GM23338 (cell line): Measurements from ENCODE around the gene SORBS1. TPM values are rescaled to one million over a fixed set of nuclear protein-coding genes. Genes with fewer than 3 reads are reported as not detected.

Experiments
- ATAC-seq: fragments of 200-7000 bp; cut with Tn5 transposase; 3 replicates; pipeline ENCODE4 v1.9.1; 2020
- DNase-seq: peaks from one replicate; pipeline ENCODE4 v3.0.0-alpha.2; 2015; ENCODE audit warnings: low spot score
- H2AFZ ChIP-seq: fragments of 200-600 bp; sonication (generic); 2 replicates; pipeline ENCODE4 v1.8.0; 2016; ENCODE audit warnings: antibody characterized with exemption, mild to moderate bottlenecking, moderate library complexity
- H3F3A ChIP-seq: fragments of 200-600 bp; sonication (generic); replicated peaks from 2 replicates; pipeline ENCODE4 v1.8.0; 2017; ENCODE audit warnings: antibody characterized with exemption, mixed run types, low read depth
- H3K27ac ChIP-seq: fragments of 200-600 bp; sonication (generic); 2 replicates; pipeline ENCODE4 v1.6.1; 2016; ENCODE audit warnings: low read depth
- H3K27me3 ChIP-seq: fragments of 200-600 bp; sonication (generic); 2 replicates; pipeline ENCODE4 v1.8.0; 2016; ENCODE audit warnings: mild to moderate bottlenecking, mixed run types, moderate library complexity; ENCODE audit not compliant: insufficient read depth
- H3K36me3 ChIP-seq: fragments of 200-600 bp; sonication (generic); 2 replicates; pipeline ENCODE4 v1.8.0; 2016; ENCODE audit warnings: mild to moderate bottlenecking; ENCODE audit not compliant: insufficient read depth
- H3K4me1 ChIP-seq: fragments of 200-600 bp; sonication (generic); 2 replicates; pipeline ENCODE4 v1.8.0; 2016; ENCODE audit warnings: mild to moderate bottlenecking, moderate library complexity; ENCODE audit not compliant: insufficient read depth
- H3K4me2 ChIP-seq: fragments of 200-600 bp; sonication (generic); 2 replicates; pipeline ENCODE4 v1.7.1; 2017; ENCODE audit warnings: mixed run types
- H3K4me3 ChIP-seq: fragments of 200-600 bp; sonication (generic); 2 replicates; pipeline ENCODE4 v1.6.1; 2016; ENCODE audit warnings: mixed run types
- H3K79me2 ChIP-seq: fragments of 200-600 bp; sonication (generic); replicated peaks from 2 replicates; pipeline ENCODE4 v1.8.0; 2017; ENCODE audit warnings: mild to moderate bottlenecking; ENCODE audit not compliant: insufficient read depth
- H3K9me2 ChIP-seq: fragments of 200-600 bp; sonication (generic); 2 replicates; pipeline ENCODE4 v1.8.0; 2017; ENCODE audit not compliant: insufficient read depth
- H4K20me1 ChIP-seq: fragments of 200-600 bp; sonication (generic); replicated peaks from 2 replicates; pipeline ENCODE4 v1.8.0; 2017; ENCODE audit warnings: mild to moderate bottlenecking; ENCODE audit not compliant: insufficient read depth
- H3K27ac Mint-ChIP-seq: 2 replicates; pipeline ENCODE4 v1.8.0; 2020; ENCODE audit warnings: inconsistent platforms, mild to moderate bottlenecking, moderate library complexity, mixed read lengths
- H3K27me3 Mint-ChIP-seq: 3 replicates; pipeline ENCODE4 v1.8.0; 2022; ENCODE audit warnings: low read depth, mild to moderate bottlenecking, moderate library complexity, mixed read lengths, inconsistent platforms; ENCODE audit not compliant: insufficient read depth, poor library complexity
- H3K36me3 Mint-ChIP-seq: 3 replicates; pipeline ENCODE4 v1.8.0; 2021; ENCODE audit warnings: low read depth, mild to moderate bottlenecking, inconsistent platforms, moderate library complexity, mixed read lengths
- H3K4me1 Mint-ChIP-seq: 3 replicates; pipeline ENCODE4 v1.8.0; 2020; ENCODE audit warnings: mild to moderate bottlenecking, inconsistent platforms, mixed read lengths
- H3K4me3 Mint-ChIP-seq: 3 replicates; pipeline ENCODE4 v1.8.0; 2021; ENCODE audit warnings: moderate library complexity, mild to moderate bottlenecking, inconsistent platforms, mixed read lengths
- H3K9me3 Mint-ChIP-seq: 3 replicates; pipeline ENCODE4 v1.8.0; 2020; ENCODE audit warnings: moderate library complexity, mild to moderate bottlenecking, inconsistent platforms, mixed read lengths
- CTCF ChIP-seq, 2 experiments: fragments of 200-600 bp in 1 of 2; sonication (generic) in 1 of 2; conservative IDR thresholded peaks; 2 replicates each; pipeline versions ENCODE4 v1.5.1 to v1.6.1; 2016 to 2017; ENCODE audit warnings: antibody characterized with exemption in 2 of 2, low read depth in 2 of 2, mild to moderate bottlenecking in 2 of 2, moderate library complexity in 1 of 2
- ETS1 ChIP-seq: IDR thresholded peaks from 2 replicates; pipeline ENCODE4 v1.6.1; 2016; ENCODE audit warnings: antibody characterized with exemption
- EZH2 ChIP-seq: fragments of 200-600 bp; sonication (generic); IDR thresholded peaks from one replicate; pipeline ENCODE4 v1.8.0; 2017; ENCODE audit warnings: antibody characterized with exemption, mild to moderate bottlenecking, low read depth; ENCODE audit not compliant: unreplicated experiment
- EZH2phosphoT487 ChIP-seq: fragments of 200-600 bp; sonication (generic); IDR thresholded peaks from one replicate; pipeline ENCODE4 v1.8.1; 2018; ENCODE audit warnings: antibody characterized with exemption; ENCODE audit not compliant: unreplicated experiment
- JUNB ChIP-seq: IDR thresholded peaks from one replicate; pipeline ENCODE4 v1.6.1; 2016; ENCODE audit warnings: antibody characterized with exemption; ENCODE audit not compliant: unreplicated experiment
- NANOG ChIP-seq: IDR thresholded peaks from 2 replicates; pipeline ENCODE4 v1.6.1; 2016; ENCODE audit warnings: antibody characterized with exemption, borderline replicate concordance
- REST ChIP-seq: IDR thresholded peaks from one replicate; pipeline ENCODE4 v1.6.1; 2018; ENCODE audit warnings: antibody characterized with exemption; ENCODE audit not compliant: unreplicated experiment
- STAT1 ChIP-seq: IDR thresholded peaks from one replicate; pipeline ENCODE4 v1.6.1; 2016; ENCODE audit warnings: antibody characterized with exemption; ENCODE audit not compliant: unreplicated experiment
- ZNF114 ChIP-seq: fragments of 250-450 bp; sonication (Bioruptor Pico); IDR thresholded peaks from 2 replicates; pipeline ENCODE4 v1.5.0; 2020; ENCODE audit warnings: mild to moderate bottlenecking, moderate library complexity
- ZNF462 ChIP-seq: fragments of 250-450 bp; sonication (Bioruptor Pico); IDR thresholded peaks from 2 replicates; pipeline ENCODE4 v1.5.0; 2020; ENCODE audit warnings: mild to moderate bottlenecking, moderate library complexity
- polyA plus RNA-seq: library from polyadenylated mRNA; unstranded; fragments of >200 nt; fragmentation: Nextera tagmentation; extraction: Ambion mirVana; gene quantifications from 2 replicates; pipeline ENCODE4 v1.2.1, GENCODE V29; 2016
- total RNA-seq: library from RNA; depleted of rRNA; stranded (reverse); fragments of >200 nt; shearing (Covaris generic); gene quantifications from 2 replicates; pipeline ENCODE4 v1.2.3, GENCODE V29; 2014

SORBS1 gene
- total and polyA plus RNA-seq, 2 experiments from 2014 or later, result 47.7 to 51.5 TPM

GRCh38 chr10:95505641-95506040 lies 55.5 kb downstream of the SORBS1 start (continued):
- TF ChIP-seq ZNF462, result no peak
- TF ChIP-seq EZH2, result no peak
- no peak for TF ChIP-seq NANOG
- TF ChIP-seq STAT1, result no peak

GRCh38 chr10:95505084-95505610 lies 56.0 kb downstream of the SORBS1 start:
- no peaks in the 10 kb centered on the region for H3K9me3 Mint-ChIP-seq
- H3K27ac Mint-ChIP-seq, result no peak overlapping the region
- DNase-seq, result no peak
- Histone ChIP-seq H3K9me2 (no peaks in the 10 kb centered on the region), H4K20me1 (no peaks in the 10 kb centered on the region; the same call in 1 of the 2 replicates), H3K4me2 (no peak overlapping the region), H3K27ac (no peak overlapping the region), H3K36me3 (no peaks in the 10 kb centered on the region), H3K79me2 (peaks cover 55% of the 10 kb centered on the region), H3K27me3 (no peaks in the 10 kb centered on the region), H3F3A (no peaks in the 10 kb centered on the region), H3K4me1 (peaks cover 45% of the 10 kb centered on the region), H3K4me3 (no peak overlapping the region), H2AFZ (no peak overlapping the region)
- H3K4me3 Mint-ChIP-seq, result no peak overlapping the region
- ATAC-seq, result peak; percentile 17; the same call in 2 of the 3 replicates
- H3K27me3 Mint-ChIP-seq, result no peaks in the 10 kb centered on the region
- peaks cover 56% of the 10 kb centered on the region for H3K4me1 Mint-ChIP-seq
- no peaks in the 10 kb centered on the region for H3K36me3 Mint-ChIP-seq
- TF ChIP-seq CTCF (conservative IDR thresholded peaks at IDR 0.05; ENCODE audit: low read depth in 2 of 2) (no peak), EZH2 (no peak), EZH2phosphoT487 (no peak), JUNB (no peak), ETS1 (no peak), REST (no peak), STAT1 (no peak), ZNF114 (CRISPR knock-in tag) (no peak)
